ENCODE data around the gene CPM.

DNA sequence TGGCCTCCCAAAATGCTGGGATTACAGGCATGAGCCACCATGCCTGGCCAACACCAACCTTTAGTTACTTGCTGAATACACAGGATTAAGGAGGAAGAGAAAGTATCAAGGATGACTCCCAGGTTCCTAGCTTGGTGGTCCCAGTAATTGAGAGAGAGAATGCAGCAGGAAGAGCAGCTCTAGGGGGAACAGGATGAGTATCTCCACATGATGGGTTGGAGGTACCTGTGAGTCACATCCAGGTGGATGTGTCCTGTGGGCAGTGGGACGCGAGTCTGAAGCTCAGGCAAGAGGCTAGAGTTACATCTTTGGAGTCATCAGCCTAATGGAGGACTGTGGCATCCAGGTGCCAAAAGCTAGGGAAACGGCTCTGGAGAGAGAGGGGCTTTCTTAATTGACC, 77.9 kb downstream of the CPM start:
- TF ChIP-seq POLR2A (IDR thresholded peaks at IDR 0.05) = no peak
- TF ChIP-seq, protein P1, sequence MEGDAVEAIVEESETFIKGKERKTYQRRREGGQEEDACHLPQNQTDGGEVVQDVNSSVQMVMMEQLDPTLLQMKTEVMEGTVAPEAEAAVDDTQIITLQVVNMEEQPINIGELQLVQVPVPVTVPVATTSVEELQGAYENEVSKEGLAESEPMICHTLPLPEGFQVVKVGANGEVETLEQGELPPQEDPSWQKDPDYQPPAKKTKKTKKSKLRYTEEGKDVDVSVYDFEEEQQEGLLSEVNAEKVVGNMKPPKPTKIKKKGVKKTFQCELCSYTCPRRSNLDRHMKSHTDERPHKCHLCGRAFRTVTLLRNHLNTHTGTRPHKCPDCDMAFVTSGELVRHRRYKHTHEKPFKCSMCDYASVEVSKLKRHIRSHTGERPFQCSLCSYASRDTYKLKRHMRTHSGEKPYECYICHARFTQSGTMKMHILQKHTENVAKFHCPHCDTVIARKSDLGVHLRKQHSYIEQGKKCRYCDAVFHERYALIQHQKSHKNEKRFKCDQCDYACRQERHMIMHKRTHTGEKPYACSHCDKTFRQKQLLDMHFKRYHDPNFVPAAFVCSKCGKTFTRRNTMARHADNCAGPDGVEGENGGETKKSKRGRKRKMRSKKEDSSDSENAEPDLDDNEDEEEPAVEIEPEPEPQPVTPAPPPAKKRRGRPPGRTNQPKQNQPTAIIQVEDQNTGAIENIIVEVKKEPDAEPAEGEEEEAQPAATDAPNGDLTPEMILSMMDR (IDR thresholded peaks at IDR 0.05) = no peak

Data from Peyer's patch (tissue), 4 donors.